ENCODE measurements around the gene FOXO1.

DNA sequence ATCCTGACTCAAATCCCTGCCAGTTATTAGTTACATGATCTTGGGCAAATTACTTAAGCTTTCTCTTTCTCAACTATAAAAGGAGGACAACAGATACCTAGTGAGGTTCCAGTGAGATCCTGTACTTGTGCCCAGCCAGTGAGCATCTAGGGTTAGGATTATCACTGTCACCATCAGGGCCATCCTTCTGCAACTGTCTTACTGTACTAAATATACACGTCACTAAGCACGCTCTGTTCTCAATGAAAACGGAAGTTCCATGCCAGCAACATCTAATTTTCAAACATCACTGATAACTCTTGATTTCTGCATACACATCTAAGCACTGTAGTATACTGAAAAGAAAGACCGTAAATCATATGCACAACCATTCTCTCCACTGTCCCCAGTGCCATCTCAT lies 70.0 kb downstream of the FOXO1 start:
- TF ChIP-seq, protein P1, sequence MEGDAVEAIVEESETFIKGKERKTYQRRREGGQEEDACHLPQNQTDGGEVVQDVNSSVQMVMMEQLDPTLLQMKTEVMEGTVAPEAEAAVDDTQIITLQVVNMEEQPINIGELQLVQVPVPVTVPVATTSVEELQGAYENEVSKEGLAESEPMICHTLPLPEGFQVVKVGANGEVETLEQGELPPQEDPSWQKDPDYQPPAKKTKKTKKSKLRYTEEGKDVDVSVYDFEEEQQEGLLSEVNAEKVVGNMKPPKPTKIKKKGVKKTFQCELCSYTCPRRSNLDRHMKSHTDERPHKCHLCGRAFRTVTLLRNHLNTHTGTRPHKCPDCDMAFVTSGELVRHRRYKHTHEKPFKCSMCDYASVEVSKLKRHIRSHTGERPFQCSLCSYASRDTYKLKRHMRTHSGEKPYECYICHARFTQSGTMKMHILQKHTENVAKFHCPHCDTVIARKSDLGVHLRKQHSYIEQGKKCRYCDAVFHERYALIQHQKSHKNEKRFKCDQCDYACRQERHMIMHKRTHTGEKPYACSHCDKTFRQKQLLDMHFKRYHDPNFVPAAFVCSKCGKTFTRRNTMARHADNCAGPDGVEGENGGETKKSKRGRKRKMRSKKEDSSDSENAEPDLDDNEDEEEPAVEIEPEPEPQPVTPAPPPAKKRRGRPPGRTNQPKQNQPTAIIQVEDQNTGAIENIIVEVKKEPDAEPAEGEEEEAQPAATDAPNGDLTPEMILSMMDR (conservative IDR thresholded peaks at IDR 0.05 in 1 of 2, IDR thresholded peaks at IDR 0.05 in 1 of 2; ENCODE audit: low read depth in 1 of 2, low read length in 2 of 2), result no peak
- TF ChIP-seq EZH2 (IDR thresholded peaks at IDR 0.05; ENCODE audit: low read length, missing control alignments), result no peak
